Lower leg skin (tissue), 4 donors: ENCODE results near the gene STX10. TPM values are rescaled to one million over a fixed set of nuclear protein-coding genes. Genes with fewer than 3 reads are reported as not detected.

Experiments
- DNase-seq, 2 donors: peaks; one replicate each; pipeline ENCODE4 v3.0.0-alpha.2; 2019; ENCODE audit warnings: low spot score in 2 of 2
- H3K4me3 ChIP-seq: fragments of 200-600 bp; sonication (generic); 2 replicates; pipeline ENCODE4 v1.5.1; 2017; ENCODE audit warnings: mild to moderate bottlenecking, low read depth; ENCODE audit not compliant: poor library complexity, severe bottlenecking
- POLR2A ChIP-seq, 2 donors: fragments of 450-650 bp; IDR thresholded peaks; one replicate each; pipeline ENCODE4 v1.6.1; 2016 to 2017; ENCODE audit warnings: antibody characterized with exemption in 2 of 2, mild to moderate bottlenecking in 1 of 2, moderate library complexity in 1 of 2
- WGBS, 2 donors: methylation state at CpG; one replicate each; pipeline ENCODE4 v1.1.5; 2018; 5-methylcytosine and 5-hydroxymethylcytosine counted together
- intact Hi-C: fragments of 100-400 bp; cut with DNase I; formaldehyde crosslinking; loops from one replicate; pipeline ENCODE4 v1.15.0; 2023; ENCODE audit warnings: low total_unique reads
- total RNA-seq, 4 donors: library from RNA; depleted of rRNA; stranded (reverse); fragments of >200 nt; gene quantifications; one replicate each; pipeline ENCODE4 v1.1.0, GENCODE V29; 2016
- TF ChIP-seq, protein P1 (sequence below), 3 donors: fragments of 450-650 bp; IDR thresholded peaks; one replicate each; pipeline ENCODE4 v1.5.1; 2016; ENCODE audit warnings: antibody characterized with exemption in 3 of 3, mild to moderate bottlenecking in 3 of 3, moderate library complexity in 2 of 3

STX10 gene
- total RNA-seq, 4 donors from 2014 or later, result 67.8 to 110 (median 78.0) TPM

DNA sequence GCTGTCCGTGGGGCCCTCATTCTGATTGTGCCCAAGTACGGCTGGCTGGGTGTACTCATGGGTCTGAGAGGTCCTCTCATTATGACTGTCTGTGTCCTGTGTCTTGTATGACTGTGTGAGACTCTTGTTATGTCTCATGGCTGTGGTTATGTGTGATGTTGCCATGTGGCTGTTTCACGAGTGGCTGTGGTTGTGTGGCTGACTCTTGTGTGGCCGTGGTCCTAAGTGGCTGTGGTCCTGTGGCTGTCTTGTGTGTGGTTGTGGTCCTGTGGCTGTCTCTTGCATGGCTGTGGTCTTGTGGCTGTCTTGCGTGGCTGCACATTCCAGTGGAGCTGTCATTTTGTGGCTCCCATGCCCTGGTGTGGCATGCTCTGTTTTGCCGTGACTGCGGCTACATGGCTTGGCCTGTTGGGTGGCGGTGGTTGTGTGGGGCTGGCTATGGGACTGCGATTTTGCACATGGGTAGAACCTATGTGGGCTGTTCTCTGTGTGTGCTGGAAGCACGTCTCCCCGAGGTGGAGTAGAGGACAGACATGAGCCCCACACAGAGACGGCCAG is 50.1 kb downstream of the STX10 start:
- TF ChIP-seq POLR2A (IDR thresholded peaks at IDR 0.05), result no peak
- TF ChIP-seq, protein P1, sequence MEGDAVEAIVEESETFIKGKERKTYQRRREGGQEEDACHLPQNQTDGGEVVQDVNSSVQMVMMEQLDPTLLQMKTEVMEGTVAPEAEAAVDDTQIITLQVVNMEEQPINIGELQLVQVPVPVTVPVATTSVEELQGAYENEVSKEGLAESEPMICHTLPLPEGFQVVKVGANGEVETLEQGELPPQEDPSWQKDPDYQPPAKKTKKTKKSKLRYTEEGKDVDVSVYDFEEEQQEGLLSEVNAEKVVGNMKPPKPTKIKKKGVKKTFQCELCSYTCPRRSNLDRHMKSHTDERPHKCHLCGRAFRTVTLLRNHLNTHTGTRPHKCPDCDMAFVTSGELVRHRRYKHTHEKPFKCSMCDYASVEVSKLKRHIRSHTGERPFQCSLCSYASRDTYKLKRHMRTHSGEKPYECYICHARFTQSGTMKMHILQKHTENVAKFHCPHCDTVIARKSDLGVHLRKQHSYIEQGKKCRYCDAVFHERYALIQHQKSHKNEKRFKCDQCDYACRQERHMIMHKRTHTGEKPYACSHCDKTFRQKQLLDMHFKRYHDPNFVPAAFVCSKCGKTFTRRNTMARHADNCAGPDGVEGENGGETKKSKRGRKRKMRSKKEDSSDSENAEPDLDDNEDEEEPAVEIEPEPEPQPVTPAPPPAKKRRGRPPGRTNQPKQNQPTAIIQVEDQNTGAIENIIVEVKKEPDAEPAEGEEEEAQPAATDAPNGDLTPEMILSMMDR (IDR thresholded peaks at IDR 0.05), result no peak
- 65 to 74% methylated on average over 12 of the region's 12 CpGs for WGBS, 2 donors
- intact Hi-C loops, result no loop called here
- no peak overlapping the region for H3K4me3 ChIP-seq
- no peak for DNase-seq

GRCh38 chr19:13099073-13099999 is 50.8 kb downstream of the STX10 start:
- no peak for DNase-seq
- WGBS, 2 donors, result 22 to 29% methylated on average over 28 to 41 of the region's 77 CpGs

GRCh38 chr19:13098277-13099072 is 51.7 kb downstream of the STX10 start:
- no peak for DNase-seq
- TF ChIP-seq POLR2A (IDR thresholded peaks at IDR 0.05), result no peak
- TF ChIP-seq, protein P1 (IDR thresholded peaks at IDR 0.05), result no peak
- 7 to 12% methylated on average over 44 to 51 of the region's 58 CpGs for WGBS, 2 donors
- intact Hi-C loops, result loop anchor here (5.0 kb wide), 1 partner anchor 121 kb away; no protein-coding TSS in a partner anchor
- peak overlapping the region; percentile 17 for H3K4me3 ChIP-seq

More at GRCh38 chr19:13099073-13099999, 50.8 kb downstream of the STX10 start:
- TF ChIP-seq POLR2A (IDR thresholded peaks at IDR 0.05), result no peak
- TF ChIP-seq, protein P1 (IDR thresholded peaks at IDR 0.05), result no peak
- intact Hi-C loops, result loop anchor here (5.0 kb wide), 1 partner anchor 122 kb away; no protein-coding TSS in a partner anchor
- H3K4me3 ChIP-seq, result peak overlapping the region; percentile 17

DNA sequence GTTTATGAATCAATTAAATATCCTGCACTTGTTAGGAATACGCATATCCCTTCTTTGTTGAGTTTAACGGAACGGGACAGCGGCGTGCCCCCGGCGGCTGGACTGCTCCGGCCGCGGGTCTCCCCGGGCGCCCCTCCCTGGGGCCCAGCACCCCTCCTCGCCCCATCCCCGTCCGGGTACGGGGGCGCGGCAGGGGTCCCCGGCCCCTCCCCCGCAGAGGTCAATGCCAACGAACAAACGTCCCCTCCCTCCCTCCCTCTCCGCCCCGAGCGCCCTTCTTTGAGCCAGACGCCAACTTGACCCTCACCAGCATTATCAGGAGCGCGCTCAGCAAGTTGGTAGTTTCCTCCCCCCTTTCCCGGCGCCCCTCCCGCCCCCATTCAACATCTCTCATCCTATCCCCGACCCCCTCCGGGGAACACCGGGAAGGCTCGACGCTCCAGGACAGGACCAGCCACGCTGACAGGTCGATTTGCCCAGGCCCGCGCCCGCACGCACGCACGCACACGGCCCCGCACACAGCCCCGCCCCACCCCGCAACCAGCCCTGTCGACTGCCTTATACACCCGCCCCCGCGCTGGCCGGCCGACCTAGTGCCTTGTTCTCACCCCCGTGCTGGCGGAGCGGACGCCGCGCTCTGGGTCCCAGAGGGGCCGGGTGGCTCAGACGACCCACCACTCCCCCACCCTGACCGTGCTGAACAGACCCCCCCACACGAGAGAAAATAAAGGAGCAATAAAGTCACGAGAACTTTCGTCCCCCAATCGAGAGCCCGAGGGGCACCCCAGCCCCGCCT is 52.5 kb downstream of the STX10 start:
- no peak for TF ChIP-seq POLR2A (IDR thresholded peaks at IDR 0.05)
- TF ChIP-seq, protein P1 (IDR thresholded peaks at IDR 0.05), result no peak
- intact Hi-C loops, result loop anchor here (5.0 kb wide), 1 partner anchor 120 kb away; no protein-coding TSS in a partner anchor
- H3K4me3 ChIP-seq, result no peak overlapping the region
- 10 to 11% methylated on average over 44 to 69 of the region's 69 CpGs for WGBS, 2 donors
- DNase-seq, result no peak

DNA sequence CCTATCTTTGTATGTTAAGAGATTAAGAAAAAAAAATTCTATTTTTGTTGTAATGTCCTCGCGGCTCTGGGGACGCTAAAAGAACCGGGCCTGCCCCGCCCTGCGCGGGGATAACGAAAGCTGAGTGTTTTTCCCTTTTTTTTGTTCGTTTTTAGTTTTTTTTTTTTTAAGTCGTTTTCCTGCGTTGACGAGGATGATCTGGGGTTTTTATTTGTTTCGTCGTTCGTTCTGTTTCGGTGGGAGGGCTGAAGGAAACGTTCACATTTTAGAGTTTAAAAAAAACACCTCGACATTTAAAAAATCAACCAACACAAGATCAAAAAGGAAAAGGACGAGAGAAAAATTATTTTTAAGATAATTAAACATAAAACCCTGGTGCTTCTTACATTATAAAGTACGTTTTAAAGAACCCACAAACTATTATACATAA is 53.1 kb downstream of the STX10 start:
- 40 to 44% methylated on average over 20 of the region's 20 CpGs for WGBS, 2 donors
- DNase-seq, result no peak
- TF ChIP-seq, protein P1 (IDR thresholded peaks at IDR 0.05), result no peak
- no peak for TF ChIP-seq POLR2A (IDR thresholded peaks at IDR 0.05)
- intact Hi-C loops, result loop anchor here (5.0 kb wide), 1 partner anchor 120 kb away; no protein-coding TSS in a partner anchor
- no peak overlapping the region for H3K4me3 ChIP-seq
